GM12801 (cell line): ENCODE measurements around the gene UACA.

Experiments used
- TF ChIP-seq, protein P1 (sequence below): IDR thresholded peaks from one replicate; pipeline ENCODE4 v1.5.1; 2011; ENCODE audit warnings: control low read depth; ENCODE audit not compliant: insufficient read length; ENCODE audit errors: extremely low read depth

UACA gene

DNA sequence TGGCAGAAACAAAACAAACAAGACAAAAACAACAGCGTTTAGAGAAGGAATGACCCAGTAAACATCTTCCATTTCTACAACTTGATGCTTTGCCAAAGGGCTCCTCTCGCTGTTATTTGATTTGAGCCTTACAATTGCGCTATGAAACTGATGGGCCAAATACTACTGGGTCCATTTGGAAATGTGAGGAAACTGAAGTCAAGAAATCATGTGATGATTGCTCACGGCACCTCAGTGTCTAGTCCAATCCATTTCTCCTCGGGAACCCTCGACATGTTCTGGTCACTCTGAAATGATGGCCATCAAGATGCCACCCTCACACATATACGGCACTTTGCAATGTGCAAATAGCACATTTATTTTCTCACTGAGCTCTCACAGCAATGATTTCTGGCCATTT, 136.0 kb downstream of the UACA start:
- TF ChIP-seq, protein P1, sequence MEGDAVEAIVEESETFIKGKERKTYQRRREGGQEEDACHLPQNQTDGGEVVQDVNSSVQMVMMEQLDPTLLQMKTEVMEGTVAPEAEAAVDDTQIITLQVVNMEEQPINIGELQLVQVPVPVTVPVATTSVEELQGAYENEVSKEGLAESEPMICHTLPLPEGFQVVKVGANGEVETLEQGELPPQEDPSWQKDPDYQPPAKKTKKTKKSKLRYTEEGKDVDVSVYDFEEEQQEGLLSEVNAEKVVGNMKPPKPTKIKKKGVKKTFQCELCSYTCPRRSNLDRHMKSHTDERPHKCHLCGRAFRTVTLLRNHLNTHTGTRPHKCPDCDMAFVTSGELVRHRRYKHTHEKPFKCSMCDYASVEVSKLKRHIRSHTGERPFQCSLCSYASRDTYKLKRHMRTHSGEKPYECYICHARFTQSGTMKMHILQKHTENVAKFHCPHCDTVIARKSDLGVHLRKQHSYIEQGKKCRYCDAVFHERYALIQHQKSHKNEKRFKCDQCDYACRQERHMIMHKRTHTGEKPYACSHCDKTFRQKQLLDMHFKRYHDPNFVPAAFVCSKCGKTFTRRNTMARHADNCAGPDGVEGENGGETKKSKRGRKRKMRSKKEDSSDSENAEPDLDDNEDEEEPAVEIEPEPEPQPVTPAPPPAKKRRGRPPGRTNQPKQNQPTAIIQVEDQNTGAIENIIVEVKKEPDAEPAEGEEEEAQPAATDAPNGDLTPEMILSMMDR = no peak

DNA sequence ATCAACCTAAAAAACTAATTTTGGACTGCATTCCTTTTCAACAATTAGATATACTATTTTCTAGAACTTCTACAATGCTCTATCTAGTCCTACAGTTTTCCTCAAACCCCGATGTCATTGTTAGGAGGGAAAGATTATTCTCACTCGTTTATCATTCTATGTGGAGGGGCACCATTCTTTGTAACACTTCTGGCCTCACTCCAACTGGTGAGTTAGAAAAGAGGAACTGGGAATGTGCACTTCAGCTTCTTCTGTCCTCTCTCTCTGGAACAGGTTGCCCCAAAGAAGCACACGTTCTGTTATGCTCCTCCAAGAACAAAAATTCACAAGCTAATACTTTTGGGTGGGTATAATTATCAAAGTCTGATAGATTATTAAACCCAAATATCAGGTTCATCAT, 137.9 kb downstream of the UACA start:
- TF ChIP-seq, protein P1 = no peak

DNA sequence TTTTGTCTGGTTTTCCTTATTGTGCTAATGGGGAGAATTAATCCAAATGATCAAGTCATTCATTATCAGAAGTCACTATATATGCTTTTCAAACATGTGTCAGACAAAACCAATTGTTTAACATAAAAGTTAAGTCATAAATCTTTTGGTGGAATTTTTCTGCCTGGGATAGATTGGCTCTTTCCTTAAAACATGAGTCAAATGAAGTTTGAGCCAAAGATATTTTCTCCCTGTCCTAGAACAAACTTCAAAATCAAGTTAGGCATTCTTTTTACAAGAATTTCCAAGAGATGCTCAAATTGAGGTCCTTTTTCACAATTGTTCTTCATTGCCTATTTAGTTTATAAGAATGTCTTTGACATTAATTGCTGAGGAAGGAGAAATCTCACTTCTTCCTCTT, 138.3 kb downstream of the UACA start:
- TF ChIP-seq, protein P1 = no peak

DNA sequence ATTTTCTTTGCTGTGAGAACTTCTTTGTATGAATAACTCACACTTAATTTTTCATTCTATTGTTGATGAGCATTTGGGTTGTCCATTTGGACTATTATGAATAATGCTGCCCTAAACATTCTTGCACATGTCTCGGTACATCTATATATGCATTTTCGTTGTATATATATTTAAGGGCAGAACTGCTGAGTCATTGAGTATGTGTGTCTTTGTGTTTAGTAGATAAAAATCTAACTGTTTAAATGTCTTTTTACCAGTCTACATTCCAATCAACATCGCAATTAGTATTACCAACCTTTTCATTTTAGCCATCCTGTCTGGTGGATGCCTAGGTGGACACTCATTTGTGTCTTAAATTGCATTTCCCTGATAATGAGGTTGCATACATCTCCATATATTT, 144.4 kb downstream of the UACA start:
- TF ChIP-seq, protein P1 = no peak

DNA sequence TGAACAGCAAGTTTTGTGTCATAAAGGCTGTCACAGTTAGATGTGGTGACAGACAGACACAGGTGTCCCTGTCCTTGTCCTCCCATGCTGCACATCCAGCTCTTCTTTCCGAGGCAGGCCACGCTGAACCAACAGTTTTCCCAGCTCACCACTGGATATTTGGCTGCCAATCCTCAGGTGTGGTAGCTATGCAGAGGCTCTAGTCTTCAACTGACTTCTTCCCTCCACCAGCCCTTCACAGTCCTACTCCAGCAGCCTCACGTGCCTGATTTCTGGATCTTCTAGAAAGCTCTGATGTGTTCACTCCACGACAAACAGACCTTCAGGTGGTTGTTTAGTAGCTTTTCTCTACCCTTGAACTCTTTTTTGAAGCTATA, 145.5 kb downstream of the UACA start:
- TF ChIP-seq, protein P1 = no peak

DNA sequence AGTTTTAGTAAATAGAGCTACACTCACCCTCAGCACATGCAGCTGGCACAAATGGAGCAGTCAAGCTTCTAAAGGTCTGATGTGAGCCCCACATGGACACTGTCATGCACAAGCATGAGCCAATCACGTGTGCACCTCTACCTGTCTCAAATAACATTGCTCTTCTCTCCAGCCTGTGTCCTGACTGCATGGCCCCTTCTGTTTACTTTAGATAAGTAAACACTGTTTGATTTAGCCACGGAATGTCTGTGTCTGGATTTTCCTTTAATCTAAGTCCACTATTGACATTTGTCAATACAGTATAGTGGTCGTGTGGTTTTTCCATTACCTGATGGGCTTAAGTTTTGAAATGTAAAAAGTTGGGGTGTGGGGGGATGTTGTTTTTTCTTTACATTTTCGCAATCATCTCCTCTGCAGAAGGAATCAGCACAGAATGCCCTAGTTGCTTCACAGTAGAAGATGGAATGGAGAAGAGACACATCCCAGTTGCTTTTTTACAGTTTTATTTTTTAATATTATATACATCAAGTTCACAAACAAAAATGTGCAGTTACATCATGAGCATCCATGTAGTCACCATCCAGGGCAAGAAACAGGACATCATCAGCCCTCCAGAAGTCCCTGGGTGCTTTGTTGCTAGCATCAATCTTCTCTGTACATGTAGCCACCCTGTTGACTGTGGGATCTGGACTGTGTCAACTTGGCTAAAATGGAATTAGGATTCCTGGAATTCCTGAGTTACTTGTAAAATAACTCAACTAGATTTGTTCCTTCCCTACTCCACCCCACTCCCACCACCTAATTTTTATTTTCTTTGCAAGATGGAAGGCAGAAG, 146.1 kb downstream of the UACA start:
- TF ChIP-seq, protein P1 = no peak

DNA sequence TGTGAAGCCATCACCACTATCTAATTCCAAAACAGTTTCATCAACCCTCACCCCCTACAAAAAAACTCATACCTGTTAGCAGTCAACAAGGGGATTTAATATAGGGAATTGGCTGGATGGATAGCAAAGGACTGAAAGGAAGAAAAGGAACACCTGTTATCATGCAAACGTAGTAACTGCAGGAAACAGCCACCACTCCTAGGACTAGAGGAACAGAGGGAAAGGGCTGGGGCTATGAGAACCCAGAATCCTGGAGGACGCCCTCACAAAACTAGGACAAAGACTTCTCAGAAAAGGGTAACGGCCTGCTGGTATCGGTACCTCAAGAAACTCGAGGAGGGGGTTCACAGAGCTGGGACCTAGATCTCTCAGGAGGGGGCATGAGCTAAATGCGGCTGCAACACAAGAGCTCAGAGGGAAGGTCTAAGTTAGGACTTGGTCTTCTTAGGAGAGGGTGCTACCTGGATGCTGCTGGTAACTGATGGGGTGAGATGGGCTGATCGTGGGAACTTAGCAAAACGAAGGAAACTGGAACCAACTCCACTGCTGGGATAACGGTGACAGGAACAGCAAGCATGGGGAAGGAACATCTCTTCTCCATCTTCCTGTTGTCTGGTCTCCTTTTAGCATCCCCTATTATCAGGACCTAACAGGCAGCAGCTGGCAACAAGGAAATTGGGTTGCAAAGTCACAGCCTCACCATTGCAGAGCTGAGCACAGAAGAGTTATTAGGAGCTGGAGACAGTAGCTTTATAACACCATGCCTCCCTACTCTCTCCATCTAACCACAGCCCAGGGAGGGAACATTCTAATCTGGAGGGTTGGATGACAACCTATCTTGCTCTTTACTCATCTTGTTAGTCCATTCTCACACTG, 147.7 kb downstream of the UACA start:
- TF ChIP-seq, protein P1 = no peak
